Neutrophil (primary cell): ENCODE results near the gene HIPK1.
"Not testable (repeated sequence)": the region's sequence is repeated elsewhere in the genome, so short reads cannot be mapped to it uniquely, and the experiment has no call there.

ENCODE experiments used
- H3K27ac ChIP-seq: fragments of 200-600 bp; sonication (generic); 2 replicates; pipeline ENCODE4 v1.5.1; 2016; ENCODE audit warnings: mild to moderate bottlenecking, moderate library complexity
- H3K27me3 ChIP-seq: fragments of 200-600 bp; sonication (generic); 2 replicates; pipeline ENCODE4 v1.6.0; 2016; ENCODE audit warnings: mild to moderate bottlenecking
- H3K36me3 ChIP-seq: fragments of 200-600 bp; sonication (generic); 2 replicates; pipeline ENCODE4 v1.5.1; 2017
- H3K4me1 ChIP-seq, 2 experiments: fragments of 200-600 bp in 1 of 2; sonication (generic) in 1 of 2; 1 replicate in 1 of 2; 2 replicates in 1 of 2; pipeline versions ENCODE4 v1.5.1 to v1.6.1; 2013 to 2016; ENCODE audit warnings: low read depth in 1 of 2, low read length in 1 of 2, mild to moderate bottlenecking in 1 of 2, moderate library complexity in 1 of 2; ENCODE audit not compliant: control insufficient read depth in 1 of 2, insufficient read depth in 1 of 2
- H3K4me3 ChIP-seq, 2 experiments: fragments of 200-600 bp in 1 of 2; sonication (generic) in 1 of 2; 1 replicate in 1 of 2; 2 replicates in 1 of 2; pipeline ENCODE4 v1.5.1; 2013 to 2016; ENCODE audit warnings: low read depth in 1 of 2, low read length in 1 of 2, mild to moderate bottlenecking in 1 of 2, moderate library complexity in 1 of 2
- H3K9me3 ChIP-seq: fragments of 200-600 bp; sonication (generic); 2 replicates; pipeline ENCODE4 v1.5.1; 2016
- TF ChIP-seq, protein P1 (sequence below): fragments of 200-600 bp; sonication (generic); IDR thresholded peaks from 2 replicates; pipeline ENCODE4 v1.5.1; 2016; ENCODE audit warnings: antibody characterized with exemption

Gene HIPK1

DNA sequence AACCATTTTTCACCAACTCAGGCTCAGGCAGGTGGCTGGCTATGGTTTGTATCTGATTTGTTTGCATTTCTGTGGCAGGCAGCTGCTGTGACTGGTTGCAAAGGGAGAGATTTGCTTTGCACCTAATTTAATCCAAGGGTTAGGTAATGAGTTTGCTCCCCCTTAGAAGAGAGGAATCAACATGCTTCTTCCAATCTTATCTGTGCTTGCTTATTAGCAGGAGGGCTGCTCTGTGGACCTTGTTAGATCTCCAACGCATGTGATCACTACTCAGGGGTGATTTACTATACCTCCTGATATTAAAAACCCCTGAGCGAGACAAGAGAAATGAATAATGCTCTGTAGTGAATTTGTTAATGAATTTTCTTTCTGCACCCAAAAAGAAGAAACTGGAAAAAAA, 70.7 kb downstream of the HIPK1 start:
- TF ChIP-seq, protein P1, sequence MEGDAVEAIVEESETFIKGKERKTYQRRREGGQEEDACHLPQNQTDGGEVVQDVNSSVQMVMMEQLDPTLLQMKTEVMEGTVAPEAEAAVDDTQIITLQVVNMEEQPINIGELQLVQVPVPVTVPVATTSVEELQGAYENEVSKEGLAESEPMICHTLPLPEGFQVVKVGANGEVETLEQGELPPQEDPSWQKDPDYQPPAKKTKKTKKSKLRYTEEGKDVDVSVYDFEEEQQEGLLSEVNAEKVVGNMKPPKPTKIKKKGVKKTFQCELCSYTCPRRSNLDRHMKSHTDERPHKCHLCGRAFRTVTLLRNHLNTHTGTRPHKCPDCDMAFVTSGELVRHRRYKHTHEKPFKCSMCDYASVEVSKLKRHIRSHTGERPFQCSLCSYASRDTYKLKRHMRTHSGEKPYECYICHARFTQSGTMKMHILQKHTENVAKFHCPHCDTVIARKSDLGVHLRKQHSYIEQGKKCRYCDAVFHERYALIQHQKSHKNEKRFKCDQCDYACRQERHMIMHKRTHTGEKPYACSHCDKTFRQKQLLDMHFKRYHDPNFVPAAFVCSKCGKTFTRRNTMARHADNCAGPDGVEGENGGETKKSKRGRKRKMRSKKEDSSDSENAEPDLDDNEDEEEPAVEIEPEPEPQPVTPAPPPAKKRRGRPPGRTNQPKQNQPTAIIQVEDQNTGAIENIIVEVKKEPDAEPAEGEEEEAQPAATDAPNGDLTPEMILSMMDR, result no peak
- no peak overlapping the region for H3K27ac ChIP-seq
- no peaks in the 10 kb centered on the region for H3K4me1 ChIP-seq
- H3K9me3 ChIP-seq, result no peaks in the 10 kb centered on the region
- peaks cover 30% of the 10 kb centered on the region for H3K27me3 ChIP-seq
- H3K36me3 ChIP-seq, result no peaks in the 10 kb centered on the region
- no peak overlapping the region for H3K4me3 ChIP-seq

DNA sequence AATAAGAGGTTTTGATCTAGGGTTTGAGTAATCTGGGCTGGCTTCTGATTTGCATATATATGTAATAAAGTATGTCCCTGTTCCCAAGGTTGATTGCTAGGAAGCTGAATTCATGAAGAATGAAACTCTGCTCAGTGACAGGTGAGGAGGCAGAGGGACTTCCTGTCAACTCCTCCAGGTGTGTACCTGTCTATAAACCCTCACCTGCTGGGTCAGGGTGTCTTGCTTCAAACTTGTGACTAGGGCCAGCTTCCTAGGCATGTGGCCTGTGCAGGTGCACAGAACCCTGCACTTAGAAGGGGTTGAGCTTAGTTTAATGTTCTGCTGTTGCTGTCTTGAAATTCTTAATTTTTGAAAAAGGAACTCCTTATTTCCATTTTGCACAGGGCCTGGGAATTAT, 71.3 kb downstream of the HIPK1 start:
- Histone ChIP-seq H3K27me3 (peaks cover 30% of the 10 kb centered on the region), H3K4me1 (no peaks in the 10 kb centered on the region), H3K4me3 (no peak overlapping the region), H3K27ac (no peak overlapping the region), H3K9me3 (no peaks in the 10 kb centered on the region), H3K36me3 (no peaks in the 10 kb centered on the region)
- TF ChIP-seq, protein P1, result no peak

DNA sequence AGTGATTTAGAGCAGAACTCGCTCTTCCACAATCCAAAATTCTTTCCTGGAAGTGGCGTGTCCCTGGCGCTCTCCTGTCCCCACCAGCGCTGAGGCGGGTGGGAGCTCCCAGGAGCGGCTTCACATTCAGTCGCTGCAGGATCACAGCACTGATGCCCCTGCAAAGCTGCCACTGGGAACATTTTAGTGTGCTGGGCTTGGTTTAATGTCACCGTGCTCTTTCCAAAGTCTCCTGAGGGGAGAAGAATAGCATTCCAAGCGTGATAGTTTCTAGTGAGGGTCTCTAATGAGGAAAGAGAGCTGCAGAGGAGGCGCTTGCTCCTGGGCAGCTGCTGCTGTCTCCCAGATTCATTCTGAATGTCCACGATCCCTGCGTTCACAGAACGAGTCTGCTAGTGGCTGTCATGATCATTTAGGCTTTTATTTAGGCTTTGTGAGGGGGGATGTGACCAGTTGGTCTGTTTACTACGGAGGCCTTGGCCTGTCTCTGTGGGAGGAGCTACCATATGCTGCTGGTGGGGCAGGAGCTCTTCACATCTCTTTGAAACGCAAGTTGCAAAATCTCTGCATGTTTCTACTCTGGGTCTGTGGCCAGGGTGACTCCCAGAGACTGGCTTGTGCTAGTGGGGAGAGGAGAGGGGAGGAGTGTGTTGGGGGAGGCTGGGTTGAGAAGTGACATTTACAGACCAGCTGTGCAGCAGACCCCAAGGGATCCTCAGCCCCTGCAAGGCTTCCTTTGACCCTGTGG, 73.5 kb downstream of the HIPK1 start:
- Histone ChIP-seq H3K4me3 (no peak overlapping the region), H3K36me3 (no peaks in the 10 kb centered on the region), H3K9me3 (no peaks in the 10 kb centered on the region), H3K27me3 (peaks cover 30% of the 10 kb centered on the region), H3K4me1 (no peaks in the 10 kb centered on the region), H3K27ac (no peak overlapping the region)
- TF ChIP-seq, protein P1, result no peak

DNA sequence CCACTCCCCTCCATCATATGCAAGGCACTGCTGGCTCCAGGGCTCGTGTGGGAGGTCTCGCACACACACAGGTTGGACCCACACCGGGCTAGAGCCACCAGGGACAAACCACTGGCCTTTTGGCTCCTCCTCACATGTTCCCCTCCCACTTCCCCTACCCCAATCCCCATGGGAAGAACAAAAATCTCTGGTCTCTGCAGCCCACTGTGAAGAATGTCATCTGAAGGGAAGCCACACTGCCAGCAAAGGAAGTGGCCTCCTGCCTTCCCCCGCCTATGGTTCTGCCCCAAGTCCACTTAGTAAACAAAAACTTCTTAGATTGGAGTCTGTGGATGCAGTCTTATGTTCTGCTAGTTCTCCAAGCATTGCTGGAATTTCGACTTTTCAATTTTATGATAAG, 74.3 kb downstream of the HIPK1 start:
- Histone ChIP-seq H3K9me3 (no peaks in the 10 kb centered on the region), H3K4me3 (no peak overlapping the region), H3K4me1 (no peaks in the 10 kb centered on the region), H3K36me3 (no peaks in the 10 kb centered on the region), H3K27me3 (peaks cover 25% of the 10 kb centered on the region), H3K27ac (no peak overlapping the region)
- TF ChIP-seq, protein P1, result no peak

DNA sequence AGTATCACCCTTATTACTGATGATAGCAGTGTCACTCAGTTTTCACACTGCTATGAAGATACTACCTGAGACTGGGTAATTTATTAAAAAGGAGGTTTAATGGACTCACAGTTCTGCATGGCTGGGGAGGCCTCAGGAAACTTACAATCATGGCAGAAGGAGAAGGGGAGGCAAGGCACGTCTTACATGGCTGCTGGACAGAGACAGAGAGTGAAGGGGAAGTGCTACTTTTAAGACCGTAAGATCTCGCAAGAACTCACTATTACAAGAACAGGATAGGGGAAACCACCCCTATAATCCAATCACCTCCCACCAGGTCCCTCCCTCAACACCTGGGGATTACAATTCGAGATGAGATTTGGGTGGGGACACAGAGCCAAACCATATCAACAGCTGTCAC, 77.7 kb downstream of the HIPK1 start:
- not testable (repeated sequence) for H3K9me3 ChIP-seq, H3K27ac ChIP-seq, H3K4me3 ChIP-seq, H3K4me1 ChIP-seq, H3K36me3 ChIP-seq
- H3K27me3 ChIP-seq, result peaks cover 38% of the 10 kb centered on the region

DNA sequence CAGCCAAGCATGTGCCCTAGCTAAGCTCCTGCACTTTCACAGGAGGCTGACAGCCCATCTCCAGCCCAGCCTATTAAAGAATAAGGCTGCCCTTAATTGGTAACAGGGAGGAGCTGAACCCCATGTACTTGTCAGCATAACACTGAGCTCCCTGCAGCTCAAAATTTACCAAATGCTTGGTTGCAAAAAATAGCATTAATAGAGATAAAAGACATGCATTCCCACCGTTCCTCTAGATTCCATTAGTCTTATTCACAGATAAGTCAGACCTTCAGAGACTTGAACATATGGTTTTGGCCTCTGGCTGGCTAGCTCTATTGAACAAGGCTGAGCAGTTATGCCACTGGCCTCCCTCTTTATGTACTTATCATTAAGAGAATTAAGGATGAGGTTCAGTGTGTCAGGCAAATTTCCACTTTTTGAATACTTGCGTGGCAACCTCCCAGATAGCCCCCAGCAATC, 79.4 kb downstream of the HIPK1 start:
- H3K27me3 ChIP-seq, result peaks cover 28% of the 10 kb centered on the region
- no peaks in the 10 kb centered on the region for H3K36me3 ChIP-seq
- no peaks in the 10 kb centered on the region for H3K4me1 ChIP-seq
- no peak overlapping the region for H3K4me3 ChIP-seq
- no peak overlapping the region for H3K27ac ChIP-seq
- no peaks in the 10 kb centered on the region for H3K9me3 ChIP-seq
- TF ChIP-seq, protein P1, result no peak
